ENCODE measurements around the gene NCR2.

GRCh38 chr6:41367061-41367460 lies 31.7 kb downstream of the NCR2 start:
- TF ChIP-seq GATA3 (IDR thresholded peaks at IDR 0.05; ENCODE audit: low read depth, low read length) (no peak), GATA2 (IDR thresholded peaks at IDR 0.05; ENCODE audit: low read depth, low read length) (no peak)

All from SH-SY5Y (cell line).